ENCODE measurements around the gene SPAG16.
"Not testable (repeated sequence)": the region's sequence is repeated elsewhere in the genome, so short reads cannot be mapped to it uniquely, and the experiment has no call there.

The SPAG16 gene

DNA sequence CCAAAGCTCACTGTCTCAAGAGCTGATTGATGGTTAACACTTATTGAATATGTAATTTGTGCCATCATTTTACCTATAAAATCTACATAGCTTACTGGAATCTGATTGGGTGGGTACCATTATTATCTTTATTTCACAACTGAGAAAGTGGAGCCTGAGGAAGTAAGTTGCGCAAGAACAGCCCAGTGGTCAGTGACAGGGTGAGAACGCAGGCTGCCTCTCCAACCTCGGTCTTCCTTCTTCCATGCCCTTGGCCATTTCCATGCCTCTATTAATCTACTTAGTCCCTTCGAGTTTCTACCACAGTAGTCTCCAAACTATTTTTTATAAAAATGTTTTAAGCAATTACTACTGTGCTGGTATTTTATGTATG lies 735.7 kb downstream of the SPAG16 start:
- peak; percentile 8 for DNase-seq

DNA sequence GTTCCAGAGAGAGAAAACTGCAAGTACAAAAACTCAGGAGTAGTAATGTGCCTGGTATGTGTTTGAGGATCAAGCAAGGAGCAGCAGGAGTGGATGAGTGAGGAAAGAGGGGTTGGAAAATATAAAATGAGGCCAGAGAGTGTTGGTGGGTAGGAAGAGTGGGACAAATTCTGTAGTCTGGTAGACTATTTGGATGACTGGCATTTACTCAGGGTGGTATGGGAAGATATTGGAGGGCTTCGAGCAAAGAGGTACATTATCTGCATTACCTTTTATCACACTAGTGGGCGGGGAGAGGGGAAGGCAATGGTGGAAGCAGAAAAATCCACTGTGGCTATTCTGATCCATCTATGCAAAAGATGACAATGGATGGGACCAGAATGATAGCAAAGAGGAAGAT lies 744.9 kb downstream of the SPAG16 start:
- DNase-seq = no peak

DNA sequence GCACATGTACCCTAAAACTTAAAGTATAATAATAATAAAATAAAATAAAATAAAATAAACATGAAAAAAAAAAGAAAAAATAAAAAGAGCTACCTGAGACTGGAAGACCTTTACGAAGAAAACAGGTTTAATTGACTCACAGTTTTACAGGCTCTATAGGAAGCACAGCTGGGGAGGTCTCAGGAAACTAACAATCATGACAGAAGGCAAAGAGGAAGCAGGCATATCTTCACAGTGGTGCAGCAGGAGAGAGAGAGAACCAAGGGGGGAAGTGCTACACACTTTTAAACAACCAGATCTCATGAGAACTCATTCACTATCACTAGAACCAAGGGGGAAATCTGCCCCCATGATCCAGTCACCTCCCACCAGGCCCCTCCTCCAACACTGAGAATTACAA lies 747.3 kb downstream of the SPAG16 start:
- DNase-seq = no peak

DNA sequence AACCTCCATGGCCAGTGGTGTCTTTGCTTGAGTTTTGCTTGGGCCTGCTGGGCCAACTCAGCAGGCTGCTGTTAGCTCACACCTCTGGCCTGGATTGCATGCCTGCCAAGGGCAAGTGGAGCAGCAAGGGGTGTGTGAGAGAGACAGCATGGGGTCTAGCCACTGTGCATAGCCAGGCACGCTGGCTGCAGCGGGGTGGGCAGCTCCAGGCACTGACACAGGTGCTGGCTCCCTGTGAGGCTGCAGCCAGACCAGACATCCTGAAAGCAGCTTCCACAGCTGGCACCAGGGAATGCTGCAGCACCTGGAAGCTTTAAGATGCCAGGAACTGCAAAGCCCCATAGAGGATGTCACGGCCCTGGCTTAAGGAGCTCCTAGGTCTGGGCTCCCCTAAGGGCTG lies 750.2 kb downstream of the SPAG16 start:
- DNase-seq = no peak

DNA sequence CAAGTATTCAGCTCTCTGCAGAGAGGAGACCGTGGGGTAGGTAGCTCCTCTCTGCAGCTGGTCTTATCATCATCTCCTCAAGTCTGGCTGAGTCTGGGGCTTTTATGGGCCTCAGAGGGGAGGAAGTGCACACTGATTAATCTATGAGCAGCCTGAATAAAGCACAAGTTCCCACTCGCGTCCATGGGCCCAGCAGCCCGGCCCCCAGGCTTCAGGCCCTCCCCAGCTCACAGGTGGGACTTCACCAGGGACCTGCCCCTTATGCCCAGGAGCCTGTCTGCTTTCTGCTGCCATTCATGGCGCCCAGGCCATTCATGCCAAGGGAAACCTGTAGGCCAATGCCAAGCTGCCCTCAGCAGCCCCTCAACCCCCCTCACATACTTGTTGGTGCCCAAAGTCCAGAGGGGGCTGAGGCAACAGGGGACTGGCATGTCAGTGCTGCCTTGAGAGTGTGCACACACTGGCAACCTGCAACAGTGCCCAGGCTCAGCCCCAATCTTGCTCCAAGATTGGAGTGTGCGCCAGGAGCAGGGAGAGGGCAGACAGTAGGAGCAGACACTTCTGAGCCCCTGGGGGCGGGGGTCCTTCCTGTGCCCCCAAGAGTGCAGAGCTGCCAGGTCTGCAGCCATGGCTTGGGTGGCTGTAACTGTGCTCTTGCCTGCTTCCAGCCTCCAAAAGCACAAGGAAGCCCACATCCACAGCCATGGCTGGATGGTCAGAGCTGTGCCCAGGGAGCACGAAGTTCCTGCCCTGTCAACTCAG lies 751.0 kb downstream of the SPAG16 start:
- no peak for DNase-seq

DNA sequence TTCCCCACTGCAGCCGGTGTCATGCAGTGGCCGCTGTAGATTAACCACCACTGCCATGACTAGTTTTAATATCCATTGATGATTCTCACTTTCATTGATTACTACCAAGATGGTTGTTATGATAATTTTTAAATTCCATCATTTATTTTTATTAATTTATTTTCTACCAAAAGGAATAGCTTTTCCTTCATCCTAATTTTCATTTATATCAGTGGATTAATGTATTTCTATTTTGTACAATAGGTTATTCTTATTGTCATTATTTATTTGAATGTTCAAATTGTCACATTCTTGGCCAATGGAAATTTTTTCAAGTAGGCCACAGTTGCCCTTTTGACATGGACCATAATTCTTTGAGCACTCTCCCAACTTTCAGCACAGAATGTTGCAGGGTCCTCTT lies 751.7 kb downstream of the SPAG16 start:
- no peak for DNase-seq

DNA sequence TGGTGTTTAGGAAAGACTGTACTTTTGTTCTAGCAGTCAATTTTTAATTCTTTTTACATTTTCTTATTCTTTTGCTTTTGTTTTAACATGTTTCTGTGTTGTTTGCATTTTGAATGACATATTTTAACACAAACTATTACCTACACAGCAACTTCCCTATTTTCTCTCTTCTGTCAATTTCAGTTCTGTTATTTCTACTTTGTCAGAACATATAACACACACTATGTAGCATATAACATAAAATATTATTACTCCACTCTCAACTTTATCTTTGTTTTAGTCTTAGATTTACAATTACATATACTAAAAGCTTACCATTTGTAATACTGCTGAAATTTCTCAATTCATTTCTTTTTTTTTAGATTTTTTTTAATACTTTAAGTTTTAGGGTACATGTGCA lies 753.9 kb downstream of the SPAG16 start:
- no peak for DNase-seq

DNA sequence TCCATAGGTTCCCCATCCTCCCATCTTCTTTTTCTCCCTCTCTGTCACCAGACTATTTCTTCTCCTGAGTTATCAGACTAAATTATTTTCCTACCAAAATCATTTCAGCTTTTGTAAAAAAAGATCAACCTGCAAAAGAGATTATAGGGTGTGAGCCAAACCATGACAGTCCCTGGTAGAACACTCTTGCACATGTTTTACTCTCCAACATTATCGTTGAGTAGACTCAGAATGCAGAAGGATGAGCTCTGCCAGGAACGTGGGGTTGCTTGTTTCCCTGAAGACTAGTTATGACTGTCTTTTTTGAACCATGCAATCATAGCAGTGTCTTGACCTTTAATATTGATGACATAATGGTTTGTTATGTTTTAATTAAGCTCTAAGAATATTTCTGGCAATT lies 766.5 kb downstream of the SPAG16 start:
- DNase-seq = no peak

DNA sequence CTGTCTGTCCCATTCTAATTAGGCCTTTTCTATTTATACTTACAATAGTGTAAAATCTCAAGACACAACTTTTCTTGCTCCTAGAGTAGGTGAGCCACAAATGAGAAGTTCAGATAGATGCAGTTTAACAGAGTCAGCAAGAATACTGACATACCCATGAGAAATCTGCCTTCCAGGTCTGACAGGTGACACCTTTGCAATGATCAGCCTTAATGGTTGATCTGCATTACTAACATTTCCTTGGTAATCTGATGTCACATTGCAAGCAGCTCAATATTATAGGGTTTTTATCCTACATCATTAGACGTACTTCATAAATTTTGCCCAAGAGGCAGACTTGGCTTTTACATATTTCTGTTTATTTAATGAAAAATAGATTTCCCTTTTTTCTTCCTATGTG lies 767.3 kb downstream of the SPAG16 start:
- DNase-seq = no peak

DNA sequence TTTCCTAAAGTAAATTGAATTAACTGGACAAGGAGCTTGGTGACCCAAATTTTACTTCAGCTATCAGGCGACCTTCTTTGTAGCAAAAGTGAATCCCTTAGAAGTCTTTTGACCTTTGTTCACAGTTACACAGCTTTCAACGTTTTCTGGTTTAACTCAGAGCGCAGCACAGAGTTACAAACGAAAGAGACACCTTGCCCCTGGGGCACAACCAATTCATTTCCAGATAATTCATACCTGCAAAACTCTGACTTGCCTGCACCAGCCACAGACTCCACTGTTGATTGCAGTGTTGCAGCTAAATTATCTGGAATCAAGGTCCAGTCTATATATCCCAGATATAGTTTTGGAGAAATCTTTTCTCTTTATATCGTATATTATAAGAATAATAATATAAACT lies 768.0 kb downstream of the SPAG16 start:
- DNase-seq = no peak

DNA sequence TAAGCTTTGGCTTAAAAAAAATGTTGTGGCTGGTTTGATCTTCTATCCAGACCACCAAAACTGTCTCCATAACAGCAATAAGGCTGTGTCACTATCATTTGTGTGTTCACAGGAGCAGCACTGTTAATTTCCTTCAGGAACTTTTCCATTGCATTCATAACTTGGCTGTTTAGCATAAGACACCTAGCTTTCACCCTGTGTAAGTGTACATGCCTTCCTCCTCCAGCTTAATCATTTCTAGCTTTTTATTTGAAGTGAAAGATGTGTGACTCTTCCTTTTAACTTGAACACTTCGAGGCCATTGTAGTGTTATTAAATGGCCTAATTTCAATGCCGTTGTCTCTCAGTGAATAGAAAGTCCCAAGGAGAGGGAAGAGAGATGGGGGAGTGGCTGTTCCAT lies 773.7 kb downstream of the SPAG16 start:
- no peak for DNase-seq

DNA sequence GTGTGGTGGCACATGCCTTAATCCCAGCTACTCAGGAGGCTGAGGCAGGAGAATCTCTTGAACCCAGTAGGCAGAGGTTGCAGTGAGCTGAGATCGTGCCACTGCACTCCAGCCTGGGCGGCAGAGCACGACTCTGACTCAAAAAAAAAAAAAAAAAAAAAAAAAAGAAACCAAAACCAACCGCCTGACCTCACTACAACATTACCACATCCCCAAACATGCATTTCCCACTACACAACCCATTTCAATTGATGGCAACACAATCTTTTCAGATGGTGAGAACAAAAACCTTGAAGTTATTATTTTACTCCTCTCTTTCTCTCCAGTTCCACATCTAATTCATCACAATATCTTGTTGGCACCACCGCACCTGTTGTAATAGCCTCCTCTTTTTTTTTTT lies 778.0 kb downstream of the SPAG16 start:
- not testable (repeated sequence) for DNase-seq

DNA sequence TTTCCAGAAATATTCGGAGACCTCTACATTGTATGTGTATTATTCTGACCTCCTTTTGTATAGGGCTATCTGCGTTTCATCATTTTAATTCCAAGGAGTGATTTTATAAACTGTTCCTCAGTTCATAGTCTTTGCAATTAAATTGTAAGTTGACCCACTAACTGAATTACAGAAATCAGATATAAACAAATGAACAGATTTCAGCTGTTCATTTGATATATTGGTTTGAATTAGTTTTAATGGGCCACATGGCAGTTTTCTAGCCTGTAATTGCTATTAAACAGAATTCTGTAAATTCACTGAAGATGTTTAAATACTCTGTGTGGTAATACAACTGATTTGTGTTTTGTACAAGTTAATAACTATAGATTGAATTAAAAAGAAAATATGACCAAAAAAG lies 780.2 kb downstream of the SPAG16 start:
- DNase-seq = no peak

DNA sequence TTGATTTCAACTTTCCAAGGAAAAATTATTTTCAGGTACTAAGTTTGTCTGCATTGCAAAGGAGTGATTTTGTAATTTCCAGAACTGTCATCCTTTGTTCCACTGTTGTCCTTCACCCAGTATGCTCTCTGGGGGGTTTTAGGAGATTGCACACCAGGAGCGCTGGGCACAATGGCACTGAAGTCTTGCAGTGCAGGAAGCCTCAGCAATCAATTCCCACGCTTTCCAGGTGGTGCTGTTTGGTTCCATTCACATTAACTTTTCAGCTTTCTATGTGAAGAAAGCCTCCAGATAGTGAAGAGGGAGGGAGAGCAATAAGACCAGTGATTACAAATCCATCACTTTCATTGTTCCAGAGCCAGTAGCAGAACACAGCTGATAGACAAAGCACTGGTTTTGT lies 782.6 kb downstream of the SPAG16 start:
- no peak for DNase-seq

DNA sequence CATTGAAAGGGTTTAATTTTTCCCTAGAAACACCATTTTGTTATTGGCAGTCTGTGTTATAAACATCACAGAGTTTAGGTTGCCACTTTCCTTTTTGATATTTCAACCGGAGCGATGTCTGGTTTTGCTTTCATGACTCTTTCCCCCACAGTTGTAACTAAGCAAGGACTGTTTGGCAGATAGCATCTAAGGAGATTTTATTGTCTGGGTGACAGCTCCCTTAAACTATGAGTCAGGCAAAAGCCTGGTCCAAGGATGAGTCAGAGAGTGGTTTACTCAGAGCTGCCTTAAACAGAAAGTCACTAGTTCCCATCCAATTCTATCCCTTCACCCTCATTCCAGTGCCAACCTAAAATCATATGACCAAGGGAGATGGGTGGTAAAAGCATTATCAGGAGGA lies 785.0 kb downstream of the SPAG16 start:
- DNase-seq = peak; percentile 36

DNA sequence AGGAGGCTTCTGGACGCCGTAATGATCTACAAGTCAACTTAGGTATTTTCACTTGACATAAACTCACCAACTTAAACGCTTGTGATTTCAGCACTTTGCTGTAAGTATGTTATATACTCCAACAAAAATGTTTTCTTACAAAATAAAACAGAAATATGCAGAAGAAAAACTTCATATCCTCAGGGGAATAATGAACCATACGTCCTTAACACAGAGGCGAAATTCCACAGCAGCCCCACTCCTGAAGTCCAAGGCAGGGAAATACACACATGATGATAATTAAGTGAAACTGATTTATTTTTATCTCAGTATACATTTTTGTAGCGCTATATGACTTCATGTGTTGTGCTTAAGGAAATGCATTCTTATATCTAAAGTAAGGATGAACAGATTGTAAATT lies 791.2 kb downstream of the SPAG16 start:
- no peak for DNase-seq

DNA sequence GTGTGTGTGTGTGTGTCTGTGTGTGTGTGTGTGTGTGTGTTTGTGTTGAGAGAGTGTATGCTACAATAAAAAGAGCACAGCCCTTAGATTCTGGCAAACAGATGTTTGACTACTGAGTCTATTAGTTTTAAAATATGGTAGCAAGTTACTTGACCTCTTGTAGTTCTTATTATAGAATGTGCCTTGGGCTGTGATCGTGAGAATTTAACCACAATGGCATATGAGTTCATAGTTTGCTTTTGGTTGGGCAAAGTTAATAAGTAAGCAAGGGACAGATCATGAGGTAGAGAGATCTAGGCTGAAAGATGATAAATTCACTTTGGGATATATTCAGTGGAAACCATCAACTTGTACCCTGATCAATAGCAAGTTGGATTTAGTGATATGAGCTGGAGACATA lies 792.3 kb downstream of the SPAG16 start:
- no peak for DNase-seq

DNA sequence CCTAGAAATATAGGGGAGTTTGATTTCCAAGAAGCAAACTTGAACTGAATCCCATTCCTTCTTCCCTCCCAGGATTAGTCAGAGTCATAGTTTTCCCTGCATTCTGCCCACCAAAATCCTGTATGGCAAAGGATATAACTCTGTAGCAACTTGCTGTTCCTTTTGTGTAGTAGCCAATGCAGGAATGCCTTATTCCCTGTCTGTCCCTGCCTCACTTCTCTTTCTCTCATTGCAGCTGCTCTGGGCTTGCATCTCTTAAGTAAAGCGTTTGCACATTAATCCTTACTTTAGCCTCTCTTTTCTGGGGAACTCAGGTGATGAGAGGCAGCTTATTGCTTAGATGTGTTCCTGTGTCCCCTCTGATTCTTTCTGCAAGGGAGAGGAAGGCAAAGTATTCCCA lies 793.5 kb downstream of the SPAG16 start:
- DNase-seq = no peak

DNA sequence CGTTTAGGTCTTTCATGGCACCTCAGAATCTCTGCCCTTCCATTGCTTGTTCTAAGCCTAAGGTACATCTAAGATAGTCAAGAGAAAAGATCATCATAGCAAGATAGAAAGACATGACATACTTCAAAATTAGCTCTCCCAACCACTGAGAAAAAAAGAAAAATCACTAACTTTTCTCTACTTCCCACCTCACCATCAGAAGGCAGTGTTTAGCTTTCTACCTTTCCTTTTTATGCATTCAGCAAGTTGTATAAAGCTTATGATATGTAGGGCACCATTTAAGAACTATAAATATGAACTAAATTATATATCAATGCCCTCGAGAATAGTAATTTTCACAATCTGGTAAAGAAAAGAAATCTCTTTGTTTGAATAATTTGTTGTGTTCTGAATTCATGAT lies 794.8 kb downstream of the SPAG16 start:
- DNase-seq = no peak

DNA sequence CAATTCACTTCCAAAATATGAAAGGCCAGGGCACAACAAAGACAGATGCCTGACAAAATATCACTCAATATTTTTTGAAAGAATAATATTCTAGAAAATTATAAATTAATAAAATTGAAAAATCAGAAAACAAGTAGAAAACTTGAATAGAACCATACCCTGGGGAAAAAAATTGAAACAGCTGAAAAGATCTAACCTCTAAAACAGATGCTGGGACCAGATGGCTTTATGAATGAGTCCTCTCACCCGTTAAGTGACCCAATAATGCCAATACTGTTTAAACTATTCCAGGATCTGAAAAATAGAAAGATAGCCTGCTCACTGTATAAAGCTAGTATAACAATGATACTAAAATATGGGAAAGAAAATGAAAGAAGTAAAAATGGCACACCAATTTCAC lies 804.3 kb downstream of the SPAG16 start:
- no peak for DNase-seq

DNA sequence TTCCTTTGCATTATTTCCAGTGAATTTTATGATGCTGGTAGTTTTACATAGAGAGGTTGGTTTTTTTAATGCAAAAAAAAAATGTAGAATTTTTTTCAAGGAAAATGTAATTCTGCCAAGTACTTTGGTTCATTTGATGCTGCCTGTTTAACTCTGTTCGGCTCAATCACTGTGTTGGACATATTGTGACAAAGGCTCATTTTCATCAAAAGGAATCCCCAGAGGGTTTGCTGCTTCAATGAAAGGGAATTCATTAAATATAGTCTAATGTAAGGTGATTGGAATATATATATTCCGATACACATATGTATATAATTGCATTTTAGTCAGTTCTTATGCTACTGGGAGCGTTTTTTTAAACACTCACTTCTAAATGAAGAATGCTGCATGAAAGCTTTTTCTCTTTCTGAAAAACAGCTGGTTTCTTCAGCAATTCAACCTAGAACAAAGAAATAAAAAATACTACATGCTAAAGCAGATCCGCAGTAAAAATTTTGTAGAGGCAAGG lies 812.0 kb downstream of the SPAG16 start:
- no peak for DNase-seq

DNA sequence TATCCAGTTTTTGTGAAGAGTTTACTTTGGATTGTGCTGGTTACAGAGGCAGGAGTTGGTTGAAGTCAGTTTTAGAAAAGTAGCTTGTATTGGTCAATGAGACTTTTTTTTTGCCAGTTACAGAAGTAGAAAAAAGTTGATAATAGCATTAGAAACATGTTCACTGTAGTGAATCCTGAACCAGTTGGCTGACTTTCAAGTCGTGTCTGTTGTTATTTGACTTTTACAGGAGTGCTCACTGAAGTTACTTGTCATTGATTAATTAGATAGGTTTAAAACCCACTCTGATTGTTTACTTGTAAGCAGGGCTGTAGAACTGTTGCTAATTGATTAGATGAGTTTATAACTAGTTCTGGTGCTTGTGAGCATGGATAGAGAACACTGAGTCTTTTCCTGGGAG lies 814.5 kb downstream of the SPAG16 start:
- no peak for DNase-seq

DNA sequence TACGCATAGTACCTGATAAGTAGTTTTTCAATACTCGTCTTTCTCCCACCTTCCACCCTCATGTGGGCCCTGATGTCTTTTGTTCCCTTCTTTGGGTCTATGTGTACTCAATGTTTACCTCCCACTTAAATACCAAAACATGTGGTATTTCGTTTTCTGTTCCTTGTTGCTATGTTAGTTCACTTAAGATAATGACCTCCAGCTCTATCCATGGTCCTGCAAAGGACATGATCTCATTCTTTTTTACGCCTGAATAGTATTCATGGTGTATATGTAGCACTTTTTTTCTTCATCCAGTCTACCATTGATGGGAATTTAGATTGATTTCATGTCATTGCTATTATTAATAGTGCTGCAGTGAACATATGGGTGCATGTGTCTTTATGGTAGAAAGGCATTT lies 816.2 kb downstream of the SPAG16 start:
- no peak for DNase-seq

DNA sequence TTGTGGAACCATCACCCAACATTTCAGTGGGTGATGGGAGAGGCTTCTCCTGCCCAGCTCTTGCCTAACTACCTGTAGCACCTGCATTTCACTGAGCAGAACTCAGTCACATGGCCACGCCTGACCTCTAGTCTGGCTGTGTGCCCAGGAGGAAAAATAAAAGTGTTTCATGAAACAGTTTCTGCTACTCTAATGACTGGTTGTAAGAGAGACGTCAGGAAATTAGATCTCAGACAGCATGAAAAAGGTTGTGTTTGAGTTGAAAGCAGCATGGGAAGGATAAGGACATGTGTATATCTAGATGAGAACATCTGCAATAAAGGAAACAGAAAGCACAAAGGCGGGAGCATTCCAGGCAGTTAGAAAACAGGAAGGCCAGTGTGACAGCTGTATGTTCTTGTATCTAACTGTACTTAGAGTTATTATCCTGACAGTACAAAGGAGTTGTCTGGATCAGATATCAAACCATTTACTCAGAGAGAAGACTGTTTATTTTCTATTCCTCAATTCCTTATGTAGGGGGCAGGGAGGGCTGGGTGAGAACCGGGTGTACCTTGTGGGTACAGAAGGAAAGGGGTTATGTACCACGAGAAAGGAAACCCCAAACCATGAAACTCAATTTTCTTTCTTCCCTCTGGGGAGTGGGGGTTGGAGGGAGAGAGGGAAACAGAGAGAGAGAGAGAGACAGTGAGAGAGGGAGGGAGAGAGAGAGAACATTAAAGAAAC lies 819.2 kb downstream of the SPAG16 start:
- no peak for DNase-seq

DNA sequence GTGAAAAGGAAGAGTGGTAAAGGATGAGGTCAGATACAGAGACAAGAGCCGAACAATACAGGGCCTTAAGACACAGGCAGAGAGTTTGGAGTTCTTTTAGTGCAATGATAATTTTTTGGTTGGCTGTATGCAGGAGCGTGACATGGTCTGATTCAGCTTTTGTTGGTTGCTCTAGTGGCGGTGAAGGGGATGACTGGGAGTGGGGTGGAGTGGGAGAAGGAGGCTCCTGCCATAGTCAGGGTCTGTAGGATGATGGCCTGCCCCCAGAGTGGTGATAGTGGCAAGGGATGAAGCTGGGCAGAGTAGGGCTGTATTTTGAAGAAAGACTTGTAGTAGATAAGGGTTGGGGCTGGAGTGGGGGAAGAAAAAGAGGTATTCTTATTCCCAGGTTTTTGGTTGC lies 820.0 kb downstream of the SPAG16 start:
- DNase-seq = no peak
